HG03457 (cell line): Measurements from ENCODE around the gene RPS6KA3.
"Not testable (repeated sequence)": the region's sequence is repeated elsewhere in the genome, so short reads cannot be mapped to it uniquely, and the experiment has no call there.

Source experiments
- ATAC-seq: cut with Tn5 transposase; IDR thresholded peaks from one replicate; pipeline ENCODE4 v1.9.1; 2021; ENCODE audit warnings: moderate number of reproducible peaks; ENCODE audit not compliant: unreplicated experiment

Gene RPS6KA3

DNA sequence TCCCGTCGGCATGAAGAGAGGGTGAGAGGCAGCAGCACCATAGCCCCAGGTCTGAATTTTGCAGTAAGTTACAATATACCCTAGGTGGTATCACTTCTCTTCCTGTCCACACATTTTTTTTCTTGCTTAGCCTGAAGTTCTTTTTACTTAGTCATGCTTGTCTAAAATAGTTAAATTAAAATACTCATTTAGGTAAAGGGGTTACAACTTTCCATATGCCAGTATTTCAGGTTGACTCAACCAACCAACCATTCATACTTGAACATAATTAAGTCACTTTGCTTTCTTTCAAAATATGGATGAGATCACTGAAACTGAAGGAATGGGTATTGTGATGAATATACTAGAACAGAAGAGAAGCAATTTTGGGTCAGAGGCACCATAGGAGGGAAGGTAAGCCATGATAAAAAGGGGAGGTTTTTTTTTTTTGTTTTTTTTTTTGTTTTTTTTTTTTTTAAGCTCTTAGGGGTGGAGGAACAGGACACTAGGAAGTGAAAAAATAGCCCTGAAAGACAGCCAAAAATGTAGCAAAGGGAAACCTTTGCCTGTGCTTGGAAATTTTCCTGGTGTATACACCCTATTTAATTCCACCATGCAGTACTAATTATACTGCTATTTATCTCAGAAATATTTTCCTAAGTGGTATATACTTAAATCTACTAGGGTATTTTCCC is 41.8 kb downstream of the RPS6KA3 start:
- ATAC-seq: peak; percentile 82

- no peak for ATAC-seq
Measured at GRCh38 chrX:20221902-20222301, 44.8 kb downstream of the RPS6KA3 start.

- no peak for ATAC-seq
Measured at GRCh38 chrX:20218836-20219505, 47.7 kb downstream of the RPS6KA3 start.

GRCh38 chrX:20217906-20218305 is 48.8 kb downstream of the RPS6KA3 start:
- ATAC-seq: no peak

DNA sequence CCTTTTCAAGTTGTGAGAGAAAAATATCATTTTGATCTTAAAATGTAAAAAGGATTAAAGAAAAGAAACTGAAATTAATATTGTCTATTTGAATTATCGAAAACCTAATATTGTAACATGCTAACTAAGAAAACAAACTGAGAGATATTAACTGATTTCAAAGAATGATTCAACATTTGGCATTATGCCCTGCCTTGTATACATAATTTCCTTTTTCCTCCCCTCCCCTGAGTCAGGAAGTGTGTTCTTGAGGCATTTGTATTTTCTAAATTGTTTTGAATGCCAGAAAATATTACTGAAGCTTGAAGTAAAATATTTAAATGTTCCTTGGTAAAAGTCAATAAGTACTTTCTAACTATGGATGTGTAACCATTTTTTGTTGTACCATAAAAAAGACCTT is 49.4 kb downstream of the RPS6KA3 start:
- ATAC-seq: no peak

DNA sequence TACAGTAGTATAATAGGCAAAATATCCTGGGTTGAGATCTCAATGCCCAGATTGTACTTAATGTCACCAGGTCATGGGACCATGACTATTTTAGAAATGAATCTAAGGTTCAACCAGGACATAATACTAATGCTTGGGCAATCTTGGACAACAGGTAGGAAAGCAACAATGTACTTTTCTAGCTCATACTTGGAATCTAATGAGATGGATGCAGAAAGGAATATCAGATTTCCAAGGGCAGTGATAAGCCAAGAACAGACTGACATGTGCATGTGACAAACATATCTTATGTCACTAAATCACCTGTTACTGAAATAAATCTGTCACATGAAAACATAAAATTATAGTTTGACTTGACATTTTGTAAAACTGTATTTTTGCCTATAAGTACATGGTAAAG is 51.1 kb downstream of the RPS6KA3 start:
- ATAC-seq: no peak

DNA sequence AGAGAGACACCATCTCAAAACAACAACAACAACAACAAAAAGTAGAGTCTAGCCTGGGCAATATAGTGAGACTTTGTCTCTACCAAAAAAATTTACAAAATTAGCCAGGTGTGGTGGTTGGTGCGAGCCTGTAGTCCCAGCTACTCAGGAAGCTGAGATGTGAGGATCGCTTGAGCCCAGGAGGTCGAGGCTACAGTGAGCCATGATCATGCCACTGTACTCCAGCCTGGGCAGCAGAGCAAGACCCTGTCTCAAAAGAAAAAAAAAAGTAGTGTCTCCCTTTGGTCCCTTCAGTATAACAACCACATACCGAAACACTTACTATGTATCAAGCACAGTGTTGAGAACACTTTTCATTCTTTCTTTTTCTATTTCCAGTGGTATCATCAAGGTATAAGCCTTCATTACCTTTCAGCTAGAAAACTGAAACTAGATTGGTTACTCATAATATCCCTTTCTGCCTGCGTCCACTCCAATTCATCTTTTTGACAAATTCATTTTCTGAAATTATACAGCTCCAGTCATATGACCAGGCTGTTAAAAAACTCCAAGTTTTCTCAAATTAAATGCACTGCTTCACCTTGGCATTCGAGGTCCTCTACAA is 54.1 kb downstream of the RPS6KA3 start:
- peak; percentile 85 for ATAC-seq

DNA sequence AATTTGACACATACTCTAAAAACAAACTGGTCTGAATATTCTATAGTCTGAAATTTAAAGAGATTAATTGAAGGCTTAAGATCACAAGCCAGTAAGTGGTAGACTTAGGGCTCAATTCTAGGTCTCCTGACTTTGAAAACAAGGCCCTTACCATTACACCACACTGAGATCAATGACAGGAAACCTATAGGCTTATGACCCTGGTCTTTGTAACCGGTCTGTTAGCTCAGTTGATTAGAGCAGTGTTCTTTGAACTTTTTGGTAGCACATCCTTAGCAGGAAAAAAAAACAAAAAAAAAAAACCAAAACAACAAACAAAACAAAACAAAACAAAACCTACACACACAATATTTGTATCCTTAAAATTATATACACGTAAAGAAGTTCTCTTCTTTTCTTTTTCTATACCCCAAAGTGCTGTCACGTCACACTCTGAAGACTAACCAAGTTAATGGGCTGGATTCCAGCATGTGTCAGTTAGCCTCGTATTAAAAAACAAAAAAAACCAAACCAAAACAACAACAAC is 55.4 kb downstream of the RPS6KA3 start:
- no peak for ATAC-seq

DNA sequence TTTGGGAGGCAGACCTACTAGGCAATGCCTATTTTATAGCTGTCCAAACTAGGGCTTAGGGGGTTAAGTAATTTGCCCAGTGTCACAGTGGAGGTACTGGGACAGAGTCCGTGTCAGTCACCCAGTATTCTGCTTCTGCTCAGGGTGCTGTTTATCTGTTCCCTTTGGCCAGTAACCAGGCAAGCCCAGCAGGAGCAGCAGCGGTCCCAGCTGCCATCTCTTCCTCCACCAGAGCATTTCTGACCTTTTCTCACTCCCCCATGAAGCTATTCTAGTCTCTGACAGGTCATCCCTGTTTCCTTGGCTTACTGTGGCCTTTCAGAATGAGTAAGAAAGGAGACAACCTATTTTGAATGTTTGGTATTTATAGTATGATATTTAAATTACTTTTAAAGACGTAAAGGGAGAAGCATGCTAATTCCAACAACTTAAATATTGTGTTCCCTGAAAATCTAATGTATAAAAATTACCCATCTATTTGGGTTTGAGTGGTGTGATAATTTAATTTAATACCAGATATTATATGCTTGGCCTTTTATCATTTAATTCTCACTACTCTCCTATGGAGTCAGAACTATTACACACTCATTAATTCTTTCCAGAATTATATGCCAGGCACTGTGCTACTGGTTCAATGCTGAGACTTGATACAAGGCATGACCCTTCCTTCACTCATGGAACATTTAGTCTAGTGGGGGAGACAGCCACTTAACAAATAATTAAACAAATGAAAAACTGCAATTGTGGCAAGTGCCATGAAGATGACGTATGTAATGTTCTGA is 60.6 kb downstream of the RPS6KA3 start:
- peak; percentile 87 for ATAC-seq

DNA sequence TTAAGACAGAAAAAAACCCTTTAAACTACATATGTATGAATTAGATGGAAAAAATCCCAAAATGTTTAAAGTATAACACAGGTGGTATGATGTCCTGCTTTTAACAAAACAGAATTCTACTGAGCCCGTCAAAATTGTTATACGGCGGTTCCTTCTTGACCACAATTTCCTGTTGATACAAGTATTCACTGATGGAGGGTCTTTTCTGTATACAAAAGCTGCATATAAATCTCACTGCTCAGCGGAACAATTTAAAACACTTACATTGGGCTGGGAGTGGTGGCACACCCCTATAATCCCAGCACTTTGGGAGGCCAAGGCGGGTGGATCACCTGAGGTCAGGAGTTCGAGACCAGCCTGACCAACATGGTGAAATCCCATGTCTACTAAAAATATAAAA is 62.4 kb downstream of the RPS6KA3 start:
- ATAC-seq: no peak

- ATAC-seq: no peak
Measured at GRCh38 chrX:20197641-20198210, 69.0 kb downstream of the RPS6KA3 start.

- no peak for ATAC-seq
Measured at GRCh38 chrX:20189171-20189570, 77.5 kb downstream of the RPS6KA3 start.

- peak; percentile 61 for ATAC-seq
Measured at GRCh38 chrX:20181598-20182329, 84.9 kb downstream of the RPS6KA3 start.

DNA sequence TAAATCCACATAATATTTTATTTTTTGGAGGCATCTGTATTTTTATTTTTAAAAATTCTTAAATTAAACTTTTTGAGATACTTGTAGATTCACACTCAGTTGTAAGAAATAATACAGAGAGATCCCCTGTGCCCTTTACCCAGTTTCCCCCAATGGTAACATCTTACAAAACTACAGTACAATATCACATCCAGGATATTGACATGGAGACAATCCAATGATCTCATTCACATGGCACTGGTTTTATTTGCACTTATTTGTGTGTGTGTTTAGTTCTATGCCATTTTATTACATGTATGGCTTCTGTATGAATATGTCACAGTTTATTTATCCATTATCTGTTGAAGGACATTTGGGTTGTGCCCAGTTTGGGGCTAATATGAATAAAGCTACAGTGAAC is 89.6 kb downstream of the RPS6KA3 start:
- ATAC-seq: no peak

DNA sequence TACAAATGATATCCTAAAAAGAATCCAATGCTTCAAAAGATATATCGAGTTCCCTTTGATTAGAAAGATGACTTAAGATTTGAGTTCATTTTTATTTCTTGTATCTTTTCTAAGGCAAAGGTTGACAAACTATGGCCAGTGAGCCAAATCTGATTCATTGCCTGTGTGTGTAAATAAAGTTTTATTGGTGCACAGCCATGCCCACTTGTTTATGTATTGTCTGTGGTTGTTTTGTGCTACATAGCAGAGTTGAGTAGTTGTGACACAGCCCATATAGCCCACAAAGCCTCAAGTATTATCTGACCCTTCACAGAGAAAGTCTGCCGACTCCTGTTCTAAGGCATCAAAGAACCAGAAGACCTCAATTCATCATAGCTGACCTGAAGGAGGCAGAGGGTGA is 92.9 kb downstream of the RPS6KA3 start:
- ATAC-seq: no peak

- no peak for ATAC-seq
Measured at GRCh38 chrX:20173313-20173712, 93.4 kb downstream of the RPS6KA3 start.

GRCh38 chrX:20171887-20172286 is 94.8 kb downstream of the RPS6KA3 start:
- no peak for ATAC-seq

- not testable (repeated sequence) for ATAC-seq
Measured at GRCh38 chrX:20162516-20162915, 104.2 kb downstream of the RPS6KA3 start.

DNA sequence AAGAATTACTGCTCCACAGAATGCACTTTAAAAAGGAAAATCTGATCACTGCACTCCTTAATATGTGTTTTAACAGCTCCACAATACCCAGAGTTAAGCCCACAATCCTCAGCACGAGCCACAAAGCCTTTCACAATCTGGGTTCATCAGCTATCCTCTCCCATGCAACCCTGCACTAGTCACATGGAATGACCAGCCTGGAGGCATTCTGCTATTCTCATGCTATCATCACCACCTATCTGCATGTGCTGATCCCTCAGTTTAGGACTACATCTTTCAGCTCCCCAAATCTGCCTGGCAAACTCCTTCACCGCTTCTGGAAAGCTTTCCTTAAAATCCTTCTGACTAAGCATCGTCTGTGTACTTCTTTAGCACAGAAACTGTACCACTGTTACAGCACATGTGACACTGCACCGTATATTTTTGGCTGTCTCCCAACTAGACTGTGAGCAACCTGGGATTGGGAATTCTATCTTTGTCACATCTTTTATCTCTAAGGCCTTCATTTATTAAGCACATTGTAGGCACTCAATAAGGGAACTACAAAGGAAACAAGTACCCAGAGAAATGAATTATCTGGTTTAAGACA is 106.8 kb downstream of the RPS6KA3 start:
- no peak for ATAC-seq

GRCh38 chrX:20151689-20152088 is 115.0 kb downstream of the RPS6KA3 start:
- ATAC-seq: no peak
